ENCODE results near the gene HDGFL2.
A peak's percentile ranks its signal among the peaks of the same experiment; 100 is the strongest.

Gene HDGFL2

DNA sequence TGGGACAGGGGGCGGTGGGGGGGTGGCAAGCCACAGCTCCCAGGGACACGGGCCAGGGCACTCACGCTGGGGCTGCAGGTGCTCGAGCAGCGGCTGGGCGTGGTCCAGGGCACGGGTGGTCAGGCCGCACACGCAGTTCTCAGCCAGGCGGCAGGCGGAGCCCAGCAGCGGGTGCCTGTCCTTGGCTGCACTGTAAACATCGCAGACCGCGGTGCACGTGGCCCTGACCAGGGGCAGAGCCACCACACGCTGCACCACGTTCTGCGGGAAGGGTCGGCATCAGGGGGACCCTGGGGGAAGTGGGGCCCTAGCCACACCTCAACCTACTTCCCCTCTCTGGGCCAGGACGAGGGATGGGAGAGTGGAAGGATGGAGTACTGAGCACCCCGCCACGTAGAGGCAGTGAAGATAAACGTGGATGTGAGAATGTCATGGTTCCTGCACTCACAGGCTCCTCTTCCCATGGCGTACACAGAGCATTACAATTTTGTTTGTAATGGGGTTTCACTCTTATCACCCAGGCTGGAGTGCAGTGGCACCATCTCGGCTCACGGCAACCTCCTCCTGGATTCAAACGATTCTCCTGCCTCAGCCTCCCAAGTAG lies 59.6 kb downstream of the HDGFL2 start:
- Histone ChIP-seq H3K4me3 (ENCODE audit: low read depth, low read length) (no peak overlapping the region), H3K36me3 (no peaks in the 10 kb centered on the region), H3K27me3 (ENCODE audit: insufficient read depth, low read depth, severe bottlenecking) (no peaks in the 10 kb centered on the region), H3K27ac (no peak overlapping the region), H3K9me3 (ENCODE audit: severe bottlenecking) (no peaks in the 10 kb centered on the region)
- DNase-seq: no peak
- TF ChIP-seq CTCF (IDR thresholded peaks at IDR 0.05; ENCODE audit: low read depth, low read length): no peak

DNA sequence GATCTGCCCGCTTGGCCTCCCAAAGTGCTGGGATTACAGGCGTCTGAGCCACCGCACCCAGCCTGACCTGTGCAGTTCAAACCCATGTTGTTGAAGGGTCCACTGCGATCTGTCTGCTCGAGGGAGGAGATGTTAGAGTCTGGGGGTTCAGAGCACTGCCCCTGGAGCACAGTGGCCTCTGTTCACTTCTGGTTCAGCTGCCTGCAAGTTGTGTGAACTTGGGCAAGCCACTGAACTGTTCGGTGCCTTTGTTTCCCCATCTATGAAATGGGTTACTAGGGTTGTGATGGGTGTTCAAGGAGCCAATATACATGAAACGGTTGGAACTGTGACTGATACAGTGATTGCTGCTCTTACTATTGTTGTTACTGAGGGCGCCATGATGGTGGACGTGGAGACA lies 61.2 kb downstream of the HDGFL2 start:
- H3K4me3 ChIP-seq (ENCODE audit: low read depth, low read length): no peak overlapping the region
- TF ChIP-seq CTCF (IDR thresholded peaks at IDR 0.05; ENCODE audit: low read depth, low read length): no peak
- H3K27me3 ChIP-seq (ENCODE audit: insufficient read depth, low read depth, severe bottlenecking): no peaks in the 10 kb centered on the region

GRCh38 chr19:4533835-4534424 lies 61.8 kb downstream of the HDGFL2 start:
- Histone ChIP-seq H3K36me3 (no peaks in the 10 kb centered on the region), H3K4me3 (ENCODE audit: low read depth, low read length) (no peak overlapping the region), H3K27me3 (ENCODE audit: insufficient read depth, low read depth, severe bottlenecking) (no peaks in the 10 kb centered on the region), H3K9me3 (ENCODE audit: severe bottlenecking) (no peaks in the 10 kb centered on the region), H3K27ac (no peak overlapping the region)
- no peak for DNase-seq
- no peak for TF ChIP-seq CTCF (IDR thresholded peaks at IDR 0.05; ENCODE audit: low read depth, low read length)

More for the DNA sequence above, 61.2 kb downstream of the HDGFL2 start:
- DNase-seq: no peak
- H3K27ac ChIP-seq: no peak overlapping the region
- no peaks in the 10 kb centered on the region for H3K9me3 ChIP-seq (ENCODE audit: severe bottlenecking)
- H3K36me3 ChIP-seq: no peaks in the 10 kb centered on the region

- Histone ChIP-seq H3K36me3 (no peaks in the 10 kb centered on the region), H3K27me3 (ENCODE audit: insufficient read depth, low read depth, severe bottlenecking) (no peaks in the 10 kb centered on the region), H3K27ac (peak within 1 kb of the TSS; percentile 45), H3K9me3 (ENCODE audit: severe bottlenecking) (peaks cover 6% of the 10 kb centered on the region), H3K4me3 (ENCODE audit: low read depth, low read length) (peak within 1 kb of the TSS; percentile 46)
- TF ChIP-seq CTCF (IDR thresholded peaks at IDR 0.05; ENCODE audit: low read depth, low read length): peak; percentile 18; the same call in 1 of the 2 replicates
- DNase-seq: peak; percentile 97
Measured at GRCh38 chr19:4534836-4535658, 63.0 kb downstream of the HDGFL2 start, which contains the start of gene PLIN5. TSS of gene PLIN5 (minus strand) at chr19:4535224. CDS start at chr19:4534074, 1,150 bp downstream.

GRCh38 chr19:4536798-4537197 lies 64.7 kb downstream of the HDGFL2 start:
- H3K27ac ChIP-seq: peak overlapping the region; percentile 64
- peak; percentile 44 for DNase-seq
- no peaks in the 10 kb centered on the region for H3K27me3 ChIP-seq (ENCODE audit: insufficient read depth, low read depth, severe bottlenecking)
- no peak for TF ChIP-seq CTCF (IDR thresholded peaks at IDR 0.05; ENCODE audit: low read depth, low read length)
- H3K9me3 ChIP-seq (ENCODE audit: severe bottlenecking): peaks cover 13% of the 10 kb centered on the region
- H3K4me3 ChIP-seq (ENCODE audit: low read depth, low read length): no peak overlapping the region
- no peaks in the 10 kb centered on the region for H3K36me3 ChIP-seq
